ENCODE results near the gene POLR2M. TPM values are rescaled to one million over a fixed set of nuclear protein-coding genes. Genes with fewer than 3 reads are reported as not detected.

Gene POLR2M
- polyA plus RNA-seq, 3 donors = 14.4 to 29.4 (median 26.3) TPM

- H3K36me3 ChIP-seq (replicated peaks in 1 of 2; ENCODE audit: control insufficient read depth in 1 of 2, insufficient read depth in 2 of 2, low read length in 2 of 2) = no peaks in the 10 kb centered on the region
- no peak overlapping the region for H3K27ac ChIP-seq (ENCODE audit: low read depth in 1 of 2, low read length in 2 of 2)
- peaks cover 7 to 16% (median 9%) of the 10 kb centered on the region in 3 donors for H3K27me3 Mint-ChIP-seq (ENCODE audit: low read depth in 3 of 3)
- no peak overlapping the region for H3K27ac Mint-ChIP-seq
- DNase-seq = no peak
- H3K4me1 ChIP-seq (ENCODE audit: control insufficient read depth in 1 of 2, insufficient read depth in 2 of 2, low read length in 2 of 2) = no peaks in the 10 kb centered on the region
- no CpG with 5 or more reads among the region's 1 CpG for WGBS (ENCODE audit: insufficient coverage)
- H3K4me3 Mint-ChIP-seq = no peak overlapping the region
- H3K4me3 ChIP-seq (replicated peaks in 1 of 3; ENCODE audit: low read depth in 2 of 3, low read length in 3 of 3) = no peak overlapping the region
- H3K9me3 Mint-ChIP-seq = no peaks in the 10 kb centered on the region
- no peaks in the 10 kb centered on the region for H4K20me1 ChIP-seq (ENCODE audit: insufficient read depth, low read length)
- intact Hi-C loops (cut with micrococcal nuclease) = no loop called here
- no peak for TF ChIP-seq CTCF (IDR thresholded peaks at IDR 0.05)
- no peaks in the 10 kb centered on the region for H3K4me1 Mint-ChIP-seq
- H3K9ac ChIP-seq (ENCODE audit: insufficient read depth, low read length, poor library complexity, severe bottlenecking) = no peak overlapping the region
- no peak overlapping the region for H3K4me2 ChIP-seq (replicated peaks; ENCODE audit: extremely low read depth, low read length, poor library complexity, severe bottlenecking)
- no peaks in the 10 kb centered on the region for H3K36me3 Mint-ChIP-seq
- no peaks in the 10 kb centered on the region for H3K9me3 ChIP-seq (replicated peaks in 1 of 2; ENCODE audit: control insufficient read depth in 1 of 2, insufficient read depth in 1 of 2, low read length in 2 of 2)
- no peak overlapping the region for H2AFZ ChIP-seq (ENCODE audit: insufficient read depth, low read depth, low read length, poor library complexity, severe bottlenecking)
- peaks cover 5 to 6% of the 10 kb centered on the region in 2 donors for H3K27me3 ChIP-seq (ENCODE audit: control insufficient read depth in 2 of 2, insufficient read depth in 2 of 2, low read length in 2 of 2)
- H3K79me2 ChIP-seq (ENCODE audit: insufficient read depth, low read length) = no peaks in the 10 kb centered on the region
These were observed 12.2 kb upstream of the POLR2M start for GRCh38 chr15:57694279-57694678.

- Histone ChIP-seq H3K36me3 (replicated peaks in 1 of 2; ENCODE audit: control insufficient read depth in 1 of 2, insufficient read depth in 2 of 2, low read length in 2 of 2) (no peaks in the 10 kb centered on the region), H3K4me3 (replicated peaks in 1 of 3; ENCODE audit: low read depth in 2 of 3, low read length in 3 of 3) (no peak overlapping the region), H4K20me1 (ENCODE audit: insufficient read depth, low read length) (no peaks in the 10 kb centered on the region), H2AFZ (ENCODE audit: insufficient read depth, low read depth, low read length, poor library complexity, severe bottlenecking) (no peak overlapping the region), H3K9me3 (replicated peaks in 1 of 2; ENCODE audit: control insufficient read depth in 1 of 2, insufficient read depth in 1 of 2, low read length in 2 of 2) (no peaks in the 10 kb centered on the region), H3K27ac (ENCODE audit: low read depth in 1 of 2, low read length in 2 of 2) (no peak overlapping the region), H3K79me2 (ENCODE audit: insufficient read depth, low read length) (no peaks in the 10 kb centered on the region), H3K4me2 (replicated peaks; ENCODE audit: extremely low read depth, low read length, poor library complexity, severe bottlenecking) (no peak overlapping the region), H3K4me1 (ENCODE audit: control insufficient read depth in 1 of 2, insufficient read depth in 2 of 2, low read length in 2 of 2) (no peaks in the 10 kb centered on the region), H3K27me3 (ENCODE audit: control insufficient read depth in 2 of 2, insufficient read depth in 2 of 2, low read length in 2 of 2) (peaks cover 5 to 17% of the 10 kb centered on the region in 2 donors), H3K9ac (ENCODE audit: insufficient read depth, low read length, poor library complexity, severe bottlenecking) (no peak overlapping the region)
- DNase-seq = no peak
- H3K36me3 Mint-ChIP-seq = no peaks in the 10 kb centered on the region
- H3K27me3 Mint-ChIP-seq (ENCODE audit: low read depth in 3 of 3) = peaks cover 11 to 16% (median 12%) of the 10 kb centered on the region in 3 donors
- intact Hi-C loops (cut with micrococcal nuclease) = no loop called here
- no peak overlapping the region for H3K27ac Mint-ChIP-seq
- TF ChIP-seq CTCF (IDR thresholded peaks at IDR 0.05) = no peak
- WGBS (ENCODE audit: insufficient coverage) = 100% methylated on average over 1 of the region's 5 CpGs
- no peaks in the 10 kb centered on the region for H3K4me1 Mint-ChIP-seq
- peak overlapping the region in 1 of 2 donors; percentile 27 for H3K4me3 Mint-ChIP-seq
- peaks cover 0 to 2% (median 0%) of the 10 kb centered on the region in 7 donors for H3K9me3 Mint-ChIP-seq
These were observed 10.4 kb upstream of the POLR2M start for GRCh38 chr15:57696146-57696545.

Measured in CD14-positive monocyte (primary cell).